Spleen (tissue), 7 donors: ENCODE measurements around the gene SBSN.

Experiments
- CTCF ChIP-seq, 11 experiments: fragments of 200-600 bp in 7 of 11; fragments of 450-650 bp in 4 of 11; sonication (generic) in 4 of 11; IDR thresholded peaks in 8 of 11; conservative IDR thresholded peaks in 3 of 11; 1 replicate in 7 of 11; 2 replicates in 4 of 11; pipeline versions ENCODE4 v1.4.0 to v1.8.0; 2016 to 2021; ENCODE audit warnings: antibody characterized with exemption in 11 of 11, inconsistent platforms in 4 of 11, mild to moderate bottlenecking in 1 of 11
- POLR2A ChIP-seq, 3 donors: fragments of 450-650 bp; IDR thresholded peaks; one replicate each; pipeline ENCODE4 v1.5.1; 2017; ENCODE audit warnings: antibody characterized with exemption in 3 of 3, mild to moderate bottlenecking in 1 of 3
- donor health status: DM: no; HTN: no; CAD: no; lungs with moderate emphysema.
- donor health status: DM: no; HTN: no; CAD: no.
- donor health status: DM: no; HTN: no; CAD: no.

- no peak for TF ChIP-seq CTCF (IDR thresholded peaks at IDR 0.05 in 8 of 11, conservative IDR thresholded peaks at IDR 0.05 in 3 of 11)
- no peak for TF ChIP-seq POLR2A (IDR thresholded peaks at IDR 0.05)
Measured at GRCh38 chr19:35490364-35490763, 37.7 kb downstream of the SBSN start, which contains the start of gene KRTDAP.
